Keratinocyte (primary cell): ENCODE measurements around the gene NCL.

ENCODE experiments used
- EZH2 ChIP-seq: IDR thresholded peaks from one replicate; pipeline ENCODE4 v1.6.1; 2012; ENCODE audit warnings: inconsistent platforms, mild to moderate bottlenecking, low read length, moderate library complexity
- TF ChIP-seq, protein P1 (sequence below), 3 experiments: IDR thresholded peaks in 1 of 3; conservative IDR thresholded peaks in 1 of 3; optimal IDR thresholded peaks in 1 of 3; 2 replicates in 2 of 3; 3 replicates in 1 of 3; pipeline versions ENCODE3 to v1.5.1; 2011; ENCODE audit warnings: low read length in 3 of 3, mild to moderate bottlenecking in 3 of 3, moderate library complexity in 2 of 3, control low read depth in 1 of 3, inconsistent platforms in 1 of 3; ENCODE audit not compliant: insufficient read depth in 2 of 3; ENCODE audit errors: extremely low read depth in 1 of 3

DNA sequence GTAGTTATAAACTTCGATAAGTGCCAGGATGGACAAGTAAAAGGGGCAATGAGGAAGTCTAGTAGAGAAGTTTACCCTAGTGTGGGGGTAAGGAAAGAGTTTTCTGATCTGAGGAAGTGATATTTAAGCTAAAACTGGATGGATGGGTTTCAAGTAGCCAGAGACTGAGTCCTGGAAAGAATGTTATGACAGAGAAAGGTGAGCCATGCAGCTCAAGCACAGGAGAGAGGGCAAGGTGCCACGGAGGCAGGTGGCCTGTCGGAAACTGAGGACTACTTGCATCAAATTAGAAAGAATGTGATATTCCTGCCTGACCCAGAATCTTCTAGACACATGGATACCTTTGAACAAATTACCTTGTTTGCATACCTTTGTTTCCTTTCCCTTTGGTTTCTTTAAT is 39.5 kb upstream of the NCL start:
- TF ChIP-seq, protein P1, sequence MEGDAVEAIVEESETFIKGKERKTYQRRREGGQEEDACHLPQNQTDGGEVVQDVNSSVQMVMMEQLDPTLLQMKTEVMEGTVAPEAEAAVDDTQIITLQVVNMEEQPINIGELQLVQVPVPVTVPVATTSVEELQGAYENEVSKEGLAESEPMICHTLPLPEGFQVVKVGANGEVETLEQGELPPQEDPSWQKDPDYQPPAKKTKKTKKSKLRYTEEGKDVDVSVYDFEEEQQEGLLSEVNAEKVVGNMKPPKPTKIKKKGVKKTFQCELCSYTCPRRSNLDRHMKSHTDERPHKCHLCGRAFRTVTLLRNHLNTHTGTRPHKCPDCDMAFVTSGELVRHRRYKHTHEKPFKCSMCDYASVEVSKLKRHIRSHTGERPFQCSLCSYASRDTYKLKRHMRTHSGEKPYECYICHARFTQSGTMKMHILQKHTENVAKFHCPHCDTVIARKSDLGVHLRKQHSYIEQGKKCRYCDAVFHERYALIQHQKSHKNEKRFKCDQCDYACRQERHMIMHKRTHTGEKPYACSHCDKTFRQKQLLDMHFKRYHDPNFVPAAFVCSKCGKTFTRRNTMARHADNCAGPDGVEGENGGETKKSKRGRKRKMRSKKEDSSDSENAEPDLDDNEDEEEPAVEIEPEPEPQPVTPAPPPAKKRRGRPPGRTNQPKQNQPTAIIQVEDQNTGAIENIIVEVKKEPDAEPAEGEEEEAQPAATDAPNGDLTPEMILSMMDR (optimal IDR thresholded peaks at IDR 0.05 in 1 of 3, IDR thresholded peaks at IDR 0.05 in 1 of 3, conservative IDR thresholded peaks at IDR 0.05 in 1 of 3; ENCODE audit: extremely low read depth in 1 of 3, insufficient read depth in 2 of 3, low read length in 3 of 3): no peak
- TF ChIP-seq EZH2: no peak
